HTERT RPE-1 (cell line): ENCODE results near the gene MED10.

ENCODE experiments used
- in situ Hi-C: fragments of 300-500 bp; cut with MboI; formaldehyde crosslinking; loops from 4 replicates; pipeline ENCODE4 v1.14.3; 2020; ENCODE audit warnings: low sequenced_read_pairs

The MED10 gene, protein sequence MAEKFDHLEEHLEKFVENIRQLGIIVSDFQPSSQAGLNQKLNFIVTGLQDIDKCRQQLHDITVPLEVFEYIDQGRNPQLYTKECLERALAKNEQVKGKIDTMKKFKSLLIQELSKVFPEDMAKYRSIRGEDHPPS

DNA sequence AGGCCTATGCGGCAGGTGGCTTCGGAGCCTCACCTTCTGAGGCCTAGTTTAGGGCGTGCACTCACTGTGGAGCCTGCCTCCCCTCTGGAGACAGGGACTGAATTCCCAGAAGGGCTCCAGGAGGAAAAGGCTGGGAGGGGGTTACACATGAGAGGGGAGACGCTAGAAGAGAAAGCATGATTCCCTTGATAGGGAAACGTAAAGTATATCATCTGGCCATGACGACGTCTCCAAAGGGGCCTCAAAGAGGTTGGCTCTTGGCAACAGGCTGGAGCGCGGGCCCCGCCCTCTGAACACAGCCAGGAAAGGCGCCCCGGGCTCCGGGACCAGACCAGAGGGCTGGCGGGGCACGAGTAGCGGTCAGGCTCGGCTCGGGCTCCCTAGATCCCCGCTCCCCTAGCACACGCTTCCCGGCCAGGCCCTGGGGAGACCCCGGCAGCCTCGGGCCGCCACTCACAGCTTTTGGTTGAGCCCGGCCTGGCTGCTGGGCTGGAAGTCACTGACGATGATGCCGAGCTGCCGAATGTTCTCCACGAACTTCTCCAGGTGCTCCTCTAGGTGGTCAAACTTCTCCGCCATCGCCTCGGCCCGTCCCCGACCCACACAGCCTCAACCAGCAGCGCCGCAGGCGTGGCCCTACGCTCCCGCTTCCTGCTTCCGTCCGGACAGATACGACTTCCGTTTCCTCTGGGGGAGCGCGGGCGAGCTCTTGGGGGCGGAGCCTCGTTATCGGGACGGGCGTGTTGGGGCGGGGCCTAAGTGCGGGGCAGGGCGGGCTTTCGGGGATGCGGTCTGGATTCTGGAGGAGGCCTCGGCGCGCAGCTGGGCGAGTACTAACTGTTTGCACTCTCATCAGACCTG lies at the start of gene MED10:
TSS of gene MED10 (minus strand) at position 643 of the 861 bp plus-strand sequence. CDS start at position 579, 64 bp downstream.
- in situ Hi-C loops: no loop called here

DNA sequence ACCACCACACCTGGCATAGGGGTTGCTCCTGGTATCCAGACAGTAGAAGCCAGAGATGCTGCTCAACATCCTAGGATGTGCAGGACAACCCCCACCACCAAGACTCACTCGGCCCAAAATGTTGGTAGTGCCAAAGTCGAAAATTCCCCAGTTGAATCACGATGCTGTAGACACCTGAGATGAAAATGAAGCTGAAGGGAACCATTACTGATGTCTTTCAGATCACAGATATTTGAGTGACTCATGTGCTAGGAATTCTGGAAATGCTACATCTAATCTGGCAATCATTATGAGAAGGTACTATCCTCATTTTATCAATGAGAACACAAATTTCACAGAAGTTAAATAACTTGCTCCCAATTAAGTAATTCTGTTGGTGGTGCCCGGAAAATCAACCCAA lies 49.3 kb upstream of the MED10 start:
- in situ Hi-C loops: no loop called here

DNA sequence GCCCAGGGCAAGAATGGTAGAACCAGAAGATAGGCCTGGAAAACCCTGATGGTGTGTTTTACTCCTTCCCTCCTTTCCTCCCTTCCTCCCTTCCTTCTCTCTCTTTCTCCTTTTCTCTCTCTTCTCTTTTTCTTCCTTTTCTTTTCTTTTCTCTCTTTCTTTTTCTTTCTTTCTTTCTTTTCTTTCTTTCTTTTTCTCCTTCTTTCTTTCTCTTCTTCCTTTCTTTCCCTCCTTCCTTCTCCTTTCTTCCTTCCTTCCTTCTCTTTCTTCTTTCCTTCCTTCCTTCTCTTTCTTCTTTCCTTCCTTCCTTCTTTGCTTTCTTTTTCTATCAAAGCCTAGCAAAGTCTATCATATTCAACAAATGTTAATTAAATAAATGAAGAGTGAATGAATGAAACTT lies 46.4 kb upstream of the MED10 start:
- in situ Hi-C loops: no loop called here

DNA sequence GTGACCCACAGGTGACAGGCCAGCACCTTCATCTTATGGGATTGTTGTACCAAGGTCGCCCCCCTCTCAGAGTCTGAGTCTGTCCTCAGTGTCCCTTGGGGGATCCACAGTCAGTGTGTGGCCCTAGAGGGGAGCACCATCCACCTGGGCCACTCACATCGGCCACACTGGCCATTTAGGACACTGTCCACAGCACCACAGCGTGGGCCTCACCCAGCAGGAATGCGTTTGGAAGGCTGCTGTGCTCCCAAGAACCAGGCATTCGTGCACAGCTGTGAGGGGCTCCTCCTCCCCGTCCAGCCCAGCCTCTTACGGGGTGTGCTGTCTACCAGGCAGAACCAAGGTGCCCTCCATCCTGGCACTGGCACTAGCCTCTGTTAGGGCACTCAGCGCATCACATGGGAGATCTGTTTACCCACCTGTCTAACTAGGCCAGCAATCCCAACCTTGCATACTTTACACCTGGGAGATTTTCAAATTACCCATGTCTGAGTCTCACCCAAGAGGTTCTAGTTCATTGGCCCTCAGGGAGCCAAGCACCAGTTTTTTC lies 45.8 kb upstream of the MED10 start:
- in situ Hi-C loops: no loop called here

DNA sequence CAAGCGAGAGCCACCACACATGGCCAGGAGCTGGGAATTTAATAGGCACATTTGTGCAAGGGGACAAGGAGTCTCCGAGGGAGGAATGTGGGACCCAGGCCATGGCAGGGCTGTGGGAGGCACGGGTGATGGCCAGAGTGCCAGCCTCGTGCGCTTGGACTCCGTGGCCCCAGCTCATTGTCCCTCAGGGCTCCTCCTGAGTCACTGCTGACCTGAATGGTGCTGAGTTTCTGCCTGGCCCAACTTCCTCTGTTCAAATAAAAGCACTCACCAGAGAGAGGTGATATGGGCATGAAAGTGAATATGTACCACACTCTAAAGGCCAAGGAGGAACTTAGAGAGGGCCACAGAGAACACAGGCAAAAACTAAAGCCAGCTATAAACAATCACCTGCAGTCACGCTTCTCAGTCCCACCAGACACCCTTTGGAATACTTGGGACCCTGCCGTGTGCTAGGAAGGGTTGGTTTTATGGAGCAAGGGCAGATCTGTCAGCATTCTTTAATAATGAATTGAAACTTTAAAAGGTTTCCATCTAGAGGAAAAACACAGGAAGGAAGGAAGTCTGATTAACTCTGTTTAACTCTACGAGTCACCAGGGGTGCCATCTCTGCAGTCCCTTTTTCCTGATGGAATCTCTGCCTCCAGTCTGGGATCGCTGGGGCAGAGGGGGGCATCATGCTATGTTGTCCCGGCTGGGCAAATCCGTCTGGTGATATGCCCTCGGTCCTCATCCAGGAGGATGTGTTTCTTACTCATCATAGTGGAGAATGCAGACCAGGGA lies 45.2 kb upstream of the MED10 start:
- in situ Hi-C loops: no loop called here

DNA sequence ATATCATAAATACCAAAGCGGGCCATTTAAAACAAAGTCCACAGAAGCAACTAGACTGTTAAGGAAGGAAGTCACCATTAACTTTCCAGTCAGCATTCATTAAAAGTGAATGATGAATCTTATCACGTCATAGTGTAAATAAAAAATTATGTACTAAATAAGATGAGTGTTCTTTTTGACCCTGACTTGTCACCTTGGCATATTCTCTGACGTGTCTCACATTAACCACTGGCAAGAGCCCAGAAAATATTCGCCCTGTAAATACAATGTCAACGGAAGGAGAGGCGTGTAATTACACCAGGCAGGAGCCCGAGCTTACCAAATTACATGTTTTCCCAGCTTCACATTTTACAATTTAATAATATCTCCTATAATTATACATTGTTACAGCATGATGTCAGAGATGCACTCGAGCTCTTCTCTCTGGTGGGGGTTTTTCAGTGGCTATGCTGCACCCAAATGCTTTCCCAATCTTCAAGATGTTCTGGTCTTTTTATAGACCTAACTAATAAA lies 41.0 kb upstream of the MED10 start:
- in situ Hi-C loops: no loop called here

DNA sequence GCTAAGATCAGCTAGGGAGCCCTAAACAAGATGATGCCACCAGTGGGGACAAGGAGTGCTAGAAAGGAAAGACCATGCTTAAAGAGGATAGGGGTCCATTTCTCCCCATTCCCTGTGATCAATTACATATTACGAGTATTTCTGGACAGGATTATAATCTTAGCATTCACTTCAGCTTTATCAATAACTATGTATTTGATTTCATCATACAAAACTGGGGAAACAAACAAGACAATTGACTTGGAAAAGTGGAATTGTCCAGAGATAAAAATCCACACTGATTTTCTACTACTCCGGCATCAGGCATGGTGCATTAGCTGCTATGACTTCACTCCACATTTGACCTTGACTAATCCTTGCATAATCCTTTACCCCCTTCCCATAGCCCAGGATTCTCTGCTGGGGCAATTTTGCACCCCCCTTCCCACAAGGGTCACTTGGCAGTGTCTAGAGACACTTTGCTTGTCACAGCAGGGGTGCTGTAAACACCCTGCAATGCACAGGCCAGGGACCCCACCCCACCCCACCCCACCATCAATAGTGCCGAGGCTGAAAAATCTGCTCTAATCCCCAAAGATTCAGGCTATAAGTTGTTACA lies 40.4 kb upstream of the MED10 start:
- in situ Hi-C loops: no loop called here

DNA sequence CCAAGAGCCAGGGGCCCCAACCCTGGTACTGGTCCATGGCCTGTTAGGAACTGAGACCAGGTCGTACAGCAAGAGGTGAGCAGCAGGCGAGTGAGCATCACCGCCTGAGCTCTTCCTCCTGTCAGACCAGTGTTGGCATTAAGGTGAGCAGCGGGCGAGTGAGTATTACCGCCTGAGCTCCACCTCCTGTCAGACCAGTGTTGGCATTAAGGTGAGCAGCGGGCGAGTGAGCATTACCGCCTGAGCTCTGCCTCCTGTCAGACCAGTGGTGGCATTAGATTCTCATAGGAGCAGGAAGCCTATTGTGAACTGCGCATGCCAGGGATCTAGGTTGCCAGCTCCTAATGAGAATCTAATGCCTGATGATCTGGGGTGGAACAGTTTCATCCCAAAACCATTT lies 39.3 kb upstream of the MED10 start:
- in situ Hi-C loops: no loop called here

DNA sequence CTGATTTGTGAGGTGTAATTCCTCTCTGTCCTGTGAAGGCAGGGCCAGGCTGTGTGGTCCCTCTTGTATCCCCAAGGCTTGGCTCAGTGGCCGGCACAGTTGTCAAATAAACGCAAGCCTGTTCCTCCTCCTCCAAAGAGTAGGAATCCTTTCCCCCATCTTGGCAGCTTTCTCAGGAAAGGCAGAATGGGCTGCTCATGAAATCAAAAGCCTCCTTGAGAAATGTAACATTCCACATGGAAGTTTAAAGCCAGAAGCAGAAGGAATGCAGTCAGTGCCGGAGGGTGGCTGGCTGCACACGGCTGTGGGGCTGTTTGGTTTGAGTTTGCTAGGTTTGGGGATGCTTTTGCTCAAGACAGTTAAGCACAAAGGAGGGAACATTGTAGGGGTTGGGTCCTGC lies 34.5 kb upstream of the MED10 start:
- in situ Hi-C loops: no loop called here

DNA sequence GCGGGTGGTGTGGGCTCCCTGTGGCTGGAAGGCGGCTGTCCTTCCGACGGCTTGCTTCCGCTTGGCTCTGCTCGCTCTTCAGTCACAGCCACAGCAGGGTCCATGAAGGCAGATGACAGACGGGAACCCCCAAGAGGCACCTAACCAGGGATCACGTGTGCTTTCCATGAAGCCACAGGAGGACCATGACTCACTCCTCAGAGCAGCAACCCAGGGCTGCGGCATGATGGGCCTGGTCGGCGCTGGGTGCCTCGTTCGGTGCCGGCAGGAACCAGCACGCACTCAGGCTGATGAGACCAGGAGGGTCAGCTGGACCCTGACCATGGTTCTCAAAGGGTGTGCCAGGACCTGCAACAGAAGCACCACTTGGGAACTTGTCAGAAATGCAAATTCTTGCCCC lies 32.8 kb upstream of the MED10 start:
- in situ Hi-C loops: no loop called here

DNA sequence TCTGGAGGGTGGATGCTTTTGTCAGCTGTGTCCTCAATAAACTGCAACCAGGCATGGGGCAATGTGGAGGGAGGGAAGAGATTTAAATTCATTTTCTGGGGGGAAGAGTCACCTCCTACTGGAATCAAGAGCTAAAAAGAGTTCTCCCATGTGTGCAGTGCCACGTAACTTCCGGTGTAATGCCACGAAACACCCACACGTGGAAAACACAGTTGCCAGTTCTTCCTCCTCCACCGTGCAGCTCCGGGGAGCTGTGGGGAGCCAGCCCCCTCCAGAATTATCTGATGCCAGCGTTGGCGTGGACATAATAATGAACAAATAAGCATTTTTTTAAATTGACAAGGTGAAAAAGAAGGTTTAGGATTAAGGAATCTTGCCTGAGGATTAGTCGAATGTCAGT lies 32.1 kb upstream of the MED10 start:
- in situ Hi-C loops: no loop called here

DNA sequence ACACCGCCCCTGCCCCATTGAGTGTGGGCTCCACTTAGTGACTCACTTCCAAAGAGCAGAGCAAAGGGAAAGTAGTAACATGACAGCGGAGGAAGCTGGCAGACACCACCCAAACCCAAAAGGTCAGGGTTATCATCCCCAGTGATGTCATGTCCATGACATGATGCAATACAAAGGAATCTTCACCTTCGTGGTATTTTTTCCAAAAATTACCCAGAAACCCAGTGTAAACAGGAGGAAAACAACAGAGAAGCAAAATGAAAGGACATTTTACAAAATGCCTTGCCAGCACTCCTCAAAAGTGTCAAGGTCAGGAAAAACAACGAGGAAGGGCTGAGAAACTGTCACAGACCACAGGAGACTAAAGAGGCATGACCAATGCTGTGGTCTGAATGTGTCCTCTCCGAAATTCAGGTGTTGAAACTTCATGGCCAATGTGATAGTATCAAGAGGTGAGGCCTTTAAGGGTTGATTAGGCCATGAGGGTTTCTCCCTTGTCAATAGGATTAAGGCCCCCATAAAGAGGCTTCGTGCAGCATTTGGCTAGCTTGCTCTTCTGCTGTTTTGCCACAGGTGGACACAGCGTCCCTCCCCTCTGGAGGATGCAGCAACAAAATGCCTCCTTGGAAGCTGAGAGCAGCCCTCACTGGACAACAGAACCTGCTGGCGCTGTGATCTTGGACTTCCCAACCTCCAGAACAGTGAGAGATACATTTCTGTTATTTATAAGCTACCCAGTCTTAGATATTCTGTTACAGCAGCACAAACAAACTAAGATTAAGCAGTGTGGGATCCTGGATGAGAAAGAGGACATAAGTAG lies 30.5 kb upstream of the MED10 start:
- in situ Hi-C loops: no loop called here

DNA sequence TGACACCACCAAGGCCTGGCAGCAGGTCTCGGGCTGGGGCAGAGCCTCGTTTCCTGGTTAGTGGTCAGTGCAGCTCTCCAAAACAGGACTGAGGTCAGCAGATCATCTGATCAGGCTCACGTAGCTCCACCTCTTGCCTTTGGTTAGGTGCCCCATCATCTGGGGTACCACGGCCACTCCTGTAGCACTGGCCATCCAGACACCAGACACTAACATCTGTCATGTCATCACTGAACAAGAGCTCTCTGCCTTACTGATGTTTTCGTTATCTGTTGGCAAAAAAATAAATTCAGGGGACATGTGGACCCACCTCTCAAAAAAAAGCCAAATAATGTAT lies 29.9 kb upstream of the MED10 start:
- in situ Hi-C loops: no loop called here

DNA sequence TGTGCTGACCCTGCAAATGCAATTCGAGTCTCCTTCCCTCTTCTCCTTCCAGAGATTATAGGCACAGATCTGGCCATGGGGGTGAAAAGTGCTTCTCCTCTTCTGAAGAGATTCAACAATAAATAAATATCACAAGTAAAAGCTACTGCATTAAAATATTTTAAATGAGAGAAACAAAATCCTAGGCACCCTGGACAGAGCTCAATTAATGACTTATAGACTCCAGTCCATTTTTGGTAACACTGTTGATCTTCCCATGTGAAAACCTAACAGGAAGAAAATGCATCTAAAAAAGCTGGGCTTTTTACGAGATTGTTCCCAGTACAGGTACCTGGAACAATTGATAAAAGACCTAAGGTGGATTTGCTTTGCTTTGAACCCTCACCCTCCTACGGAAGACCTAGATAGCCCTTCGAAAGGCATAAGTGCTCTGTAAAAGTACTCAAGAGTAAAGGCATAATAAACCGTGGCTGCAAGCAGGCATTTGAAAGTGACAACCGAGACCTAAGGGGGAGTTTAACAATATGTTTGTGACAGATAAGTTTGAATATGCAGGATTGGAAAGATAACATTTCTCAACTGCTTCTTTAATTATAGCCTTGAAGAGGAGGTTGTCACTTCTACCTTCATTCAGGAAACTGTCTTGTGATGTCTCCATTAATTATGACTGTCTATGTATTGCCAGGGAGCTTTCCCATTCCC lies 29.4 kb upstream of the MED10 start:
- in situ Hi-C loops: no loop called here

DNA sequence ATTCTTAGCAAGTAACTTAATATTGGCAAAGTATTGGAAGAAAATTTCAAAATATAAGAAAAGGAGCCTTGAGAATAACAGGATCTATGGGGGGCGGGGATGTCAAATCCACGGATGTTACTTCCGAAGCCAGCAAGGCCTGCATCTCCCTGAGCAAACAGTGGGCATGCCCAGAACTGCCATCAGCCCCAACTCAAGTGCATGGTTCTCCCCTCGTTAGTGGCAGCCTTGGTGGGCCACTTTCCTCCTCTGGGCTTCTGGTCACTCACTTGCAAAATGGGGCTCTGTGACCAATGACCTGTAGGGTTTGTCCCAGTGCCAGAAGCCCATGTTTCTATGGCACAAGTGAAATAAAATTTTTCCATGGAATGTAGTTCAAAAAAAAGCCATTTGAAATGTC lies 27.2 kb upstream of the MED10 start:
- in situ Hi-C loops: no loop called here

DNA sequence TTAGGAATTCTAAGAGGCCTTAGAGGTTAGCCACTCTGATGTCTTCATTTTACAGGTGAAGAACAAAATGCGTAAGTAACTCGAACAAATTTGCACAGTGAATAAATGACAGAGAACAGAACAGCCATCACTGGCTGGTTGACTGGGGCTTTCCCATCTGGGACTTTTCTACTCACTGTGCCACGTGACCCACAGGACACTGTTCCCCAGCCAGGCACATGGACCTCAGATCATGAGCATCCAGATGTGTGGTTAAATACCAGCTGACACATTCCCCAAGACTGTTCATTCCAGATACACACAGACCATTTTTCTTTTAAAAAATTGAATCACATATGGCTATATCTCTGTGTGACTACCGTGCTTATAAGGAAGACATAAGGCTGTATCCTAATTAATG lies 25.8 kb upstream of the MED10 start:
- in situ Hi-C loops: no loop called here

DNA sequence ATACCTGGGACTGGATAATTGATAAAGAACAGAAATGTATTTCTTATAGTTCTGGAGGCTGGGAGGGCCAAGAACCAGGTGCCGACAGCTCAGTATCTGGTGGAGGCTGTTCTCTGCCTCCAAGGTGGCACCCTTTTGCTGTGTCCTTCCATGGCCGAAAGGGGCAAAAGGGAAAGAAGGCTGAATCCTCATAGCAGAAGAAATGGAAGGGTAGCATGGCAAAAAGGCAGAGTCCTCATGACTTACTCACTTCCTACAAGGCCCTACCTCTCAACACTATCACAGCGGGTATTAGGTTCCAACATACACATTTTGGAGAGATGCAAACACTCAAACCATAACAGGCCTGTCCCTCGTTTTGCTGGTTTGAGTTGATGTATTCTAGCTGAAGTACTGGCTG lies 25.1 kb upstream of the MED10 start:
- in situ Hi-C loops: no loop called here

DNA sequence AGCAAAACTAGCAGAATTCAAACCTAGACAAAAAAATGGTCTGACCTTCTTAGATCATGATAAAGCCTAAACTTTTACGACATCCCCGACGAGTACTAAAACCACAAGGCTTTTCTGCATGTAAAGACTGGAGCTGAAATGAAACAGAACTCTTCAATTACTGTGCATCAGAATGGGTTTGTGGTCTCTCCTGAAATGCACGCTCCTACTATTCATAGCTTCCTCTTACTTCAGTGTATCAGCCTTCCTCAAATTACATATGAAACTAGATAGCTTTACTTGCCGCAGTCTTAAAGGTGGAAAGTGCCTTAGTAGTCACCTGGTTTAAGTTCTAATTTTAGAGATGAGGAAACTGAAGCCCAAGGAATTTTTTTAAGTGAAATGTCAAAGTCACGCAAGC lies 24.6 kb upstream of the MED10 start:
- in situ Hi-C loops: no loop called here

DNA sequence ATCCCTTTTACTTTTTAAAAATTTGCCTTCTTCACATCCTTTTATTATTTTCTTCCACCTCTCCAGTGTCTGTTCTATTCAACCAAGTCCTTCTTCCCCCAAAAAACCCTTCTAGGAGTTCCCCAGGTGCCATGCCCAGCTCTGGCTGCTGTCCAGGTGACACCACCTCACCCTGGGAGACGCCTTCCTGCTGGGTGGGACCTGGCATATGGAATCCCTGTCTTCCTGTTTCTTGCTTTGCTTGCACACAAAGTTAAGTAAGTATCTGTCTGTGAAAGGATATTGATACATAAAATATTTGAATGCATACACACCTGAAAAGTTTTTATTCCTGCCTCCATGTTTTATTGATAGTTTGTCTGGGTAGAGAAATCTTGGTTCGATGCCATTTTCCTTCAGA lies 23.1 kb upstream of the MED10 start:
- in situ Hi-C loops: no loop called here
